ENCODE measurements around the gene RPP30.

The RPP30 gene

DNA sequence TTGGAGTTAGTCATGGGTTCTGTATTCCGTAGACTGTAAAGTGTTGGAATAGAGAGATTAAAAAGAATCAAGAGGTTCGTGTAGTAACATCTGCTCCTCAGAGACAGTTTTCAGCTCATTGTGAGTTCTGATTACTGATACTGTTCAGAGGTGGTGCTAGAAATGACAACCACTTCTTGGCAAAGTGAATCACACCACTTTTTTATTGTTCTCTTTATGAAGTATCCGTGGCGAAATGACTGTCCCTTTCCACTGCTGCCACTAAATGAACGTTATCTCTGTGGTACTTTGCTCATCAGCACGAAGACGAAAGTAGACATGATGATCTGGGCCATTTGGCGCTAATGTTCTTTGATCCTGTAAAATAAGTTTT lies 860 bp downstream of the RPP30 start:
- TF ChIP-seq, protein P1, sequence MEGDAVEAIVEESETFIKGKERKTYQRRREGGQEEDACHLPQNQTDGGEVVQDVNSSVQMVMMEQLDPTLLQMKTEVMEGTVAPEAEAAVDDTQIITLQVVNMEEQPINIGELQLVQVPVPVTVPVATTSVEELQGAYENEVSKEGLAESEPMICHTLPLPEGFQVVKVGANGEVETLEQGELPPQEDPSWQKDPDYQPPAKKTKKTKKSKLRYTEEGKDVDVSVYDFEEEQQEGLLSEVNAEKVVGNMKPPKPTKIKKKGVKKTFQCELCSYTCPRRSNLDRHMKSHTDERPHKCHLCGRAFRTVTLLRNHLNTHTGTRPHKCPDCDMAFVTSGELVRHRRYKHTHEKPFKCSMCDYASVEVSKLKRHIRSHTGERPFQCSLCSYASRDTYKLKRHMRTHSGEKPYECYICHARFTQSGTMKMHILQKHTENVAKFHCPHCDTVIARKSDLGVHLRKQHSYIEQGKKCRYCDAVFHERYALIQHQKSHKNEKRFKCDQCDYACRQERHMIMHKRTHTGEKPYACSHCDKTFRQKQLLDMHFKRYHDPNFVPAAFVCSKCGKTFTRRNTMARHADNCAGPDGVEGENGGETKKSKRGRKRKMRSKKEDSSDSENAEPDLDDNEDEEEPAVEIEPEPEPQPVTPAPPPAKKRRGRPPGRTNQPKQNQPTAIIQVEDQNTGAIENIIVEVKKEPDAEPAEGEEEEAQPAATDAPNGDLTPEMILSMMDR (IDR thresholded peaks at IDR 0.05) = no peak

DNA sequence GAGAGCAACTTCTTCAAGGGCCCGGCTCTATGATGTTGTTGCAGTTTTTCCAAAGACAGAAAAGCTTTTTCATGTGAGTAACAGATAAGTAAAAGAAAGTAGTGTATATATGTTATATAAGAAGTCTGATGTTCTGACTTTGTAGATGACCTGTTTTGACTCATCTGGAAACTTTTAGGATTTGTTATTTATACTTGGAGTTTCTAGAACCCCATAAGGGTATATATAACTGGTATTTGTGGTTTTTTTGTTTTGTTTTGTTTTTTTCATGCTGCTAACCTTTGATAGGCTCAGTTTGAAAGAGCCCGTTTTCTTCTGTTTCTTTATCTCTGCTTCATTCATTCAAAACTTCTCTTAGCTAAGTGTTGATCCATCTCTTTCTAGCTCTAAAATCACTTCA lies 7.3 kb downstream of the RPP30 start:
- TF ChIP-seq, protein P1 (IDR thresholded peaks at IDR 0.05) = no peak

DNA sequence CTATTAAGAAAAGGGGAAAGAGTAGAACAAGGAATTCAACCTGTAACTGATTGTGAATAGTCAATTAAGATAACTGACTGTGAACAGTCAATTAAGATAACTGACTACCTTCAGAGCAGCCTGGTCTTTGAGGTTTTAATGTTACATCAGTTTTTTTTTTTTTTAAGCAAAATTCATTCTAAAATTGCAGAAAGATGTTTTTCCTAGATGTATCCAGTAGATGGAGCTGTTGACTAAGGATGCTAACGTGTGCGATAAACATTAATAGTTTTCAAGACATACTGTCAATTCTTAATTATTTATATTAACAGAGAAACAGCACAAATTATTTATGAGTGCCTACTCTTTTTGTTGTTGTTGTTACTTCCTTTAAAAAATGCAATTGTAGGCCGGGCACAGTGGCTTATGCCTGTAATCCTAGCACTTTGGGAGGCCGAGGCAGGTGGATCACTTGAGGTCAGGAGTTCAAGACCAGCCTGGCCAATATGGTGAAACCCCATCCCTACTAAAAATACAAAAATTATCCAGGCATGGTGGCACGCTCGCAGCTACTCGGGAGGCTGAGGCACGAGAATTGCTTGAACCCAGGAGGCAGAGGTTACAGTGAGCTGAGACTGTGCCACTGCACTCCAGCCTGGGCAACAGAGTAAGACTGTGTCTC lies 8.4 kb downstream of the RPP30 start:
- TF ChIP-seq, protein P1 (IDR thresholded peaks at IDR 0.05) = peak; percentile 76

DNA sequence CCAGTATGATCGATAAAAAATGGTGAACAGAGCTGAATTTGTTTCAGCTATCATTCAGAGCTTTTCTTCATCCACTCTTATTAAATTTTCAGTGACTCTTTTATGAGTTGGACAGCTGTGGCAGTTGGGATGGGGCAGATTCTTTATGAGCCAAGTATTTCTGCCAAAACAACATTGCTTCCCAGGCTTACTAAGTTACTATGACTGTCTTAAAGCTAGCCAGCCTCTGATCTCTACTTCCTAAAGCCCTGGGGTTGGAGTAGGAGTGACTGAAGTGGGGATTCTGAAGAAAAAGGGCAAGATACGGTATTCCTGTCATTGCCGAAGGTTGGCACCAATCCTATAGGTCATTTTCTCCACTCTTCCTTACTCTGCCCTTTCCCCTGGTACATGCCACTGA lies 12.7 kb downstream of the RPP30 start:
- TF ChIP-seq, protein P1 (IDR thresholded peaks at IDR 0.05) = no peak

DNA sequence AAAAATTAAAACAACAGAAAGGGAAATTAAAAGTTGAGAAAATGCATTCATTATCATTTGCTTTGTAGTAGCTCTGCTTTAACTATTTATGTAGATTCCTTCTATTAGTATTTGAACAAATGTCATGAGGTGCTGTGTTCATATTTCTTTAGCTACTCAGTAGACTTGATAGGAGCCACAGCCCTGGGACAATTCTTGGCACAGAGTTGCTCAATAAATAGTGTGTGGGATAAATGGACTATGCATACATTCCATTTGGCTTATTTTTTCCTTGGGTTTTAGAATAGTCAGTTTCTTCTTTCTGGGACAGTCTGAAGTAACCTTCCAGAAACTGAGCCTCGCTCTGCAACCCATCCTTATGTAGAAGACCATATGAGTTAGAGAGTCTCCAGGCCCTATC lies 13.4 kb downstream of the RPP30 start:
- TF ChIP-seq, protein P1 (IDR thresholded peaks at IDR 0.05) = no peak

DNA sequence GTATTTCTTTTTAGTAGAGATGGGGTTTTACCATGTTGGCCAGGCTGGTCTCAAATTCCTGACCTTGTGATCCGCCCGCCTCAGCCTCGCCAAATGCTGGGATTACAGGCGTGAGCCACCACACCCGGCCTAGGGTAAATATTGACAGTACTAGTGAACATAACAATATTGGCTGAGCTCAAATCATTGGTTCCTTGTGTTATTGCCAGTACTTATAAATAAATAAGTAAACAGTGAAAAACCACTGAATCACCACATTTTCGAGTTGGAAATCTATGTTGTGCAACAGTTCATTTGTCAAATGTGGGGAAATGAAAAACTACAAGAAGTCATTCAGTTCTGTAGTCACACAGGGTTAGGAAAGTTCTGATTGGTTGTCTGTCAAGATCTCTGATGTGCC lies 15.8 kb downstream of the RPP30 start:
- TF ChIP-seq, protein P1 (IDR thresholded peaks at IDR 0.05) = no peak

DNA sequence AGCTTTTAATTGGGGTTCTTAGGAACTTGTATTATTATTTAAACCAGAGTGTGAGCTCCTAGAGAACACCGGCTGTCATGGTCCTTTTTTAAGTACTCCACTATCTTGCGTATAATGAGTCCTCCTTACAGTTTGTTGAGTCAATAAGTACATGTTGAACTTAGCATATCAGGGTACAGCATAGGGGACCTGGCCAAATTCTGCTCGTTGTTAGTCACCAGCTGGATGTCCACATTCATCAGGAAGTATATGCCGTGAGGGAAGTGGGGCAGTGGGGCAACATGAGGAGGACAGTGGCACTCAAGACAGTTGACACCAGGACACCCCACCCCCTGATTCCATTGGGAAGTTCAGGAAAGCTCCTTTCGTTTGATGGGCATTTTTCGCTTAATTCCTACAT lies 16.6 kb downstream of the RPP30 start:
- TF ChIP-seq, protein P1 (IDR thresholded peaks at IDR 0.05) = no peak

DNA sequence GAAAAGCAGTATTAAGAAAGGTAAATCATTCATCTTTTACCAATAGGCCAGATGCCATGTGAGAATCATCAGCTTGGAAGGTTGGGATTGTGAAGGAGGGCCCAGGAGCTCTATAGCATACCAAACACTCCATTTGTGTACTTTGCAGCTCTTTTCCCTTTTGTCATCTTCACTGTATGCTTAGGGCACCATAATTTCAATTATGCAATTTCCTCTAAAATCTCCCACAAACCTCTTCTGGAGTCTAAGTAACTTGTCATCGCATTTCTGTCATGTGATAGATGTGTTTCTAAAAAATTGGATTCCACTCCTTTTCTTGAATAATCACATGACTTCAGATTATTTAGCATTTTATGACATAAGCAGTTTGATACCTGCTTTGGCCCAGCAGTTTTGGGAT lies 17.9 kb downstream of the RPP30 start:
- TF ChIP-seq, protein P1 (IDR thresholded peaks at IDR 0.05) = no peak

Data from LNCAP (cell line).